HCT116 (cell line): ENCODE results near the gene ACP1. TPM values are rescaled to one million over a fixed set of nuclear protein-coding genes. Genes with fewer than 3 reads are reported as not detected.

ENCODE experiments used
- ATAC-seq: fragments of 200-7000 bp; cut with Tn5 transposase; 2 replicates; pipeline ENCODE4 v1.9.1; 2020; ENCODE audit warnings: mild to moderate bottlenecking, moderate library complexity
- BruUV-seq: library from RNA; stranded (reverse); fragments of 400-500 nt; replicated peaks from 2 replicates; lab custom pipeline; 2021; lab: Mats Ljungman, UMichigan
- CTCF ChIA-PET: fragments of 300-600 bp; sonication (Branson Sonifier 250); formaldehyde crosslinking; loops from one replicate; lab custom pipeline; 2021; ENCODE audit warnings: antibody characterized with exemption; lab: Charles Lee
- POLR2A ChIA-PET: fragments of 300-600, 350-600 bp; sonication (Branson Sonifier 250); formaldehyde crosslinking; loops from one replicate; lab custom pipeline; 2021; ENCODE audit warnings: antibody characterized with exemption; lab: Charles Lee
- RAD21 ChIA-PET, 2 experiments: fragments of 300-600 bp; sonication (Branson Sonifier 250); formaldehyde crosslinking; loops; one replicate each; lab custom pipeline; 2023; ENCODE audit warnings: low total read pairs in 2 of 2; ENCODE audit not compliant: uncharacterized antibody in 2 of 2, unreplicated experiment in 2 of 2, low non-redundant PET in 1 of 2; lab: Charles Lee
- DNase-seq: peaks from one replicate; pipeline ENCODE4 v3.0.0-alpha.2; 2010; ENCODE audit warnings: low read depth, low spot score
- H2AFZ ChIP-seq: fragments of 200-600 bp; shearing (Covaris generic), sonication (generic); 2 replicates; pipeline ENCODE4 v1.6.1; 2017; ENCODE audit warnings: low read depth, mixed run types, mixed read lengths, antibody characterized with exemption, low read length; ENCODE audit not compliant: poor library complexity, severe bottlenecking
- H3K27ac ChIP-seq: 2 replicates; pipeline ENCODE4 v1.5.1; 2012; ENCODE audit warnings: low read depth, low read length
- H3K27me3 ChIP-seq: fragments of 200-600 bp; sonication (generic); 2 replicates; pipeline ENCODE4 v1.6.1; 2016; ENCODE audit warnings: mixed run types, low read length, mixed read lengths; ENCODE audit not compliant: insufficient read depth
- H3K36me3 ChIP-seq, 2 experiments: fragments of 200-500 bp in 1 of 2; fragments of 200-600 bp in 1 of 2; sonication (Bioruptor generic) in 1 of 2; sonication (generic) in 1 of 2; 2 replicates each; pipeline versions ENCODE4 v1.5.1 to v1.6.1; 2014 to 2016; ENCODE audit warnings: low read length in 2 of 2, inconsistent platforms in 1 of 2, mixed read lengths in 1 of 2, mixed run types in 1 of 2; ENCODE audit not compliant: insufficient read depth in 2 of 2, control insufficient read depth in 1 of 2
- H3K4me1 ChIP-seq, 2 experiments: fragments of 200-600 bp in 1 of 2; sonication (generic) in 1 of 2; 2 replicates each; pipeline versions ENCODE4 v1.5.1 to v1.6.1; 2012 to 2017; ENCODE audit warnings: low read length in 2 of 2, inconsistent platforms in 1 of 2, mild to moderate bottlenecking in 1 of 2, mixed read lengths in 1 of 2, mixed run types in 1 of 2, moderate library complexity in 1 of 2; ENCODE audit not compliant: insufficient read depth in 2 of 2, control insufficient read depth in 1 of 2
- H3K4me2 ChIP-seq: fragments of 200-600 bp; sonication (generic); 2 replicates; pipeline ENCODE4 v1.6.1; 2017; ENCODE audit warnings: mixed run types, low read length, mixed read lengths
- H3K4me3 ChIP-seq, 2 experiments: fragments of 200-600 bp in 1 of 2; sonication (generic) in 1 of 2; replicated peaks in 1 of 2; 2 replicates each; pipeline ENCODE4 v1.5.1; 2011 to 2016; ENCODE audit warnings: low read length in 2 of 2, control low read depth in 1 of 2, low read depth in 1 of 2, mild to moderate bottlenecking in 1 of 2, mixed read lengths in 1 of 2, mixed run types in 1 of 2
- H3K79me2 ChIP-seq: fragments of 200-600 bp; sonication (generic); 2 replicates; pipeline ENCODE4 v1.6.1; 2017; ENCODE audit warnings: mild to moderate bottlenecking, mixed run types, low read length, moderate library complexity, mixed read lengths; ENCODE audit not compliant: insufficient read depth
- H3K9ac ChIP-seq: fragments of 200-600 bp; sonication (generic); 2 replicates; pipeline ENCODE4 v1.6.1; 2016; ENCODE audit warnings: low read length, mixed read lengths
- H3K9me2 ChIP-seq: fragments of 200-600 bp; sonication (generic), shearing (Covaris generic); 2 replicates; pipeline ENCODE4 v1.6.1; 2017; ENCODE audit warnings: mixed run types, mild to moderate bottlenecking, moderate library complexity; ENCODE audit not compliant: insufficient read depth
- H3K9me3 ChIP-seq, 2 experiments: fragments of 200-500 bp in 1 of 2; fragments of 200-600 bp in 1 of 2; sonication (Bioruptor generic) in 1 of 2; sonication (generic) in 1 of 2; 2 replicates each; pipeline ENCODE4 v1.6.1; 2014 to 2017; ENCODE audit warnings: low read length in 2 of 2, mixed read lengths in 2 of 2, inconsistent platforms in 1 of 2, low read depth in 1 of 2, mild to moderate bottlenecking in 1 of 2, mixed run types in 1 of 2, moderate library complexity in 1 of 2; ENCODE audit not compliant: control insufficient read depth in 1 of 2, insufficient read depth in 1 of 2
- H4K20me1 ChIP-seq: fragments of 200-600 bp; sonication (generic), shearing (Covaris generic); 2 replicates; pipeline ENCODE4 v1.6.1; 2017; ENCODE audit warnings: mixed run types, mild to moderate bottlenecking, moderate library complexity; ENCODE audit not compliant: insufficient read depth
- ATF3 ChIP-seq: IDR thresholded peaks from 2 replicates; pipeline ENCODE4 v1.6.1; 2012
- ELF1 ChIP-seq: IDR thresholded peaks from 2 replicates; pipeline ENCODE4 v1.6.1; 2012; ENCODE audit warnings: low read depth, borderline replicate concordance
- EZH2 ChIP-seq: fragments of 200-600 bp; sonication (generic); IDR thresholded peaks from 2 replicates; pipeline ENCODE4 v1.6.1; 2017; ENCODE audit warnings: antibody characterized with exemption, mixed run types
- JUND ChIP-seq: IDR thresholded peaks from 2 replicates; pipeline ENCODE4 v1.6.1; 2012
- MAX ChIP-seq: IDR thresholded peaks from 2 replicates; pipeline ENCODE4 v1.6.1; 2012
- POLR2AphosphoS5 ChIP-seq: IDR thresholded peaks from 2 replicates; pipeline ENCODE4 v1.6.1; 2011; ENCODE audit warnings: mild to moderate bottlenecking, low read depth, low read length, moderate library complexity
- SRF ChIP-seq: IDR thresholded peaks from 2 replicates; pipeline ENCODE4 v1.6.1; 2012; ENCODE audit warnings: low read depth
- TCF7L2 ChIP-seq: IDR thresholded peaks from 2 replicates; pipeline ENCODE4 v1.7.0; 2011; ENCODE audit warnings: borderline replicate concordance, inconsistent platforms; ENCODE audit not compliant: insufficient read depth, insufficient read length; ENCODE audit errors: extremely low read depth
- ZBTB33 ChIP-seq: IDR thresholded peaks from 2 replicates; pipeline ENCODE4 v1.6.1; 2011; ENCODE audit warnings: mild to moderate bottlenecking, low read length, moderate library complexity; ENCODE audit not compliant: insufficient replicate concordance; ENCODE audit errors: extremely low read depth
- intact Hi-C: fragments of 100-400 bp; cut with micrococcal nuclease; formaldehyde crosslinking; loops from 2 replicates; pipeline ENCODE4 v1.10.0; 2022
- total RNA-seq: library from RNA; stranded (reverse); gene quantifications from one replicate; pipeline ENCODE4 v1.2.1, GENCODE V29; 2021; ENCODE audit not compliant: unreplicated experiment

Gene ACP1
- total RNA-seq, 1 experiment from 2014 or later, result 113 TPM

- Histone ChIP-seq H3K4me1 (no peaks in the 10 kb centered on the region), H3K27ac (no peak overlapping the region), H3K9ac (no peak overlapping the region), H2AFZ (no peak overlapping the region), H3K4me2 (no peak overlapping the region), H3K4me3 (no peak overlapping the region), H3K9me2 (no peaks in the 10 kb centered on the region), H3K9me3 (peaks cover 8 to 14% of the 10 kb centered on the region in 2 experiments; a peak in 3 of 4 replicates), H3K36me3 (no peaks in the 10 kb centered on the region), H4K20me1 (no peaks in the 10 kb centered on the region)
- no TSS peak for BruUV-seq
- POLR2A ChIA-PET, result no interaction called here
- CTCF ChIA-PET, result no interaction called here
- DNase-seq (no peak), ATAC-seq (no peak)
- RAD21 ChIA-PET, result no interaction called here
- intact Hi-C loops, result no loop called here
- no peak for TF ChIP-seq JUND
- TF ChIP-seq, all 23 proteins: peak for 0
- Histone ChIP-seq H3K79me2 (no peaks in the 10 kb centered on the region), H3K27me3 (no peaks in the 10 kb centered on the region)
Measured at GRCh38 chr2:254241-254640, 10.5 kb upstream of the ACP1 start.

- H3K4me1 ChIP-seq, result no peaks in the 10 kb centered on the region
- H3K36me3 ChIP-seq, result no peaks in the 10 kb centered on the region
- ChIA-PET RAD21 (no interaction called here), CTCF (interaction anchor here (1.6 kb wide), 1 partner anchor 9 kb away, joined by 6 read pairs; no protein-coding TSS in a partner anchor), POLR2A (no interaction called here)
- H3K79me2 ChIP-seq, result no peaks in the 10 kb centered on the region
- DNase-seq (no peak), ATAC-seq (no peak)
- no peaks in the 10 kb centered on the region for H3K9me2 ChIP-seq
- no peaks in the 10 kb centered on the region for H3K27me3 ChIP-seq
- no peak overlapping the region for H3K4me3 ChIP-seq
- no peak overlapping the region for H2AFZ ChIP-seq
- H4K20me1 ChIP-seq, result no peaks in the 10 kb centered on the region
- H3K27ac ChIP-seq, result no peak overlapping the region
- peaks cover 8 to 14% of the 10 kb centered on the region in 2 experiments; a peak in 3 of 4 replicates for H3K9me3 ChIP-seq
- intact Hi-C loops, result no loop called here
- H3K9ac ChIP-seq, result no peak overlapping the region
- H3K4me2 ChIP-seq, result no peak overlapping the region
- BruUV-seq, result no TSS peak
- no peak for TF ChIP-seq SRF
- TF ChIP-seq TCF7L2, result no peak
- no peak for TF ChIP-seq EZH2
- TF ChIP-seq POLR2AphosphoS5, result no peak
- no peak for TF ChIP-seq ZBTB33
- no peak for TF ChIP-seq ELF1
- no peak for TF ChIP-seq MAX
- no peak for TF ChIP-seq ATF3
Measured at GRCh38 chr2:255195-255594, 9.6 kb upstream of the ACP1 start.
